Astrocyte (in vitro differentiated cells and primary cell): ENCODE results near the gene STIL. TPM values are rescaled to one million over a fixed set of nuclear protein-coding genes. Genes with fewer than 3 reads are reported as not detected.
"Not testable (repeated sequence)": the region's sequence is repeated elsewhere in the genome, so short reads cannot be mapped to it uniquely, and the experiment has no call there.

Experiments used
- DNase-seq: peaks from one replicate; pipeline ENCODE4 v3.0.0-alpha.2; 2010; ENCODE audit warnings: low read depth
- FAIRE-seq: peaks from 2 replicates; lab custom pipeline; 2011; peaks lifted over from hg19 to GRCh38; lab: Jason Lieb, UNC
- H2AFZ ChIP-seq: 2 replicates; pipeline ENCODE4 v1.6.0; 2012; ENCODE audit warnings: low read depth, low read length, inconsistent platforms
- H3K27ac ChIP-seq: 2 replicates; pipeline ENCODE4 v1.5.1; 2011; ENCODE audit warnings: low read depth, low read length, inconsistent platforms
- H3K27me3 ChIP-seq: 2 replicates; pipeline ENCODE4 v1.6.0; 2011; ENCODE audit warnings: low read length, inconsistent platforms; ENCODE audit not compliant: insufficient read depth
- H3K36me3 ChIP-seq: 2 replicates; pipeline ENCODE4 v1.5.1; 2011; ENCODE audit warnings: low read length, inconsistent platforms; ENCODE audit not compliant: insufficient read depth
- H3K4me1 ChIP-seq: 2 replicates; pipeline ENCODE4 v1.5.1; 2011; ENCODE audit warnings: low read length, inconsistent platforms; ENCODE audit not compliant: insufficient read depth
- H3K4me2 ChIP-seq: 2 replicates; pipeline ENCODE4 v1.6.0; 2012; ENCODE audit warnings: low read length, inconsistent platforms
- H3K4me3 ChIP-seq: 2 replicates; pipeline ENCODE4 v1.5.1; 2011; ENCODE audit warnings: low read depth, mild to moderate bottlenecking, low read length, inconsistent platforms; ENCODE audit not compliant: insufficient read depth
- H3K79me2 ChIP-seq: 2 replicates; pipeline ENCODE4 v1.6.0; 2012; ENCODE audit warnings: mild to moderate bottlenecking, low read length, inconsistent platforms; ENCODE audit not compliant: insufficient read depth
- H3K9ac ChIP-seq: 2 replicates; pipeline ENCODE4 v1.6.0; 2012; ENCODE audit warnings: mild to moderate bottlenecking, low read length, inconsistent platforms
- H3K9me3 ChIP-seq: 2 replicates; pipeline ENCODE4 v1.5.1; 2012; ENCODE audit warnings: low read depth, mild to moderate bottlenecking, low read length, inconsistent platforms; ENCODE audit not compliant: insufficient read depth
- H4K20me1 ChIP-seq: 2 replicates; pipeline ENCODE4 v1.6.0; 2012; ENCODE audit warnings: low read length, inconsistent platforms; ENCODE audit not compliant: insufficient read depth
- H3K27ac Mint-ChIP-seq: one replicate; pipeline ENCODE4 v1.8.0; 2021; ENCODE audit warnings: mild to moderate bottlenecking, mixed read lengths; ENCODE audit not compliant: unreplicated experiment
- H3K27me3 Mint-ChIP-seq: one replicate; pipeline ENCODE4 v1.8.0; 2021; ENCODE audit warnings: low read depth, mixed read lengths; ENCODE audit not compliant: unreplicated experiment
- H3K36me3 Mint-ChIP-seq: one replicate; pipeline ENCODE4 v1.8.0; 2021; ENCODE audit warnings: low read depth, mixed read lengths; ENCODE audit not compliant: unreplicated experiment
- H3K4me1 Mint-ChIP-seq: one replicate; pipeline ENCODE4 v1.8.0; 2021; ENCODE audit warnings: low read depth, mixed read lengths; ENCODE audit not compliant: unreplicated experiment
- H3K4me3 Mint-ChIP-seq: one replicate; pipeline ENCODE4 v1.8.0; 2021; ENCODE audit warnings: mild to moderate bottlenecking, moderate library complexity, mixed read lengths; ENCODE audit not compliant: unreplicated experiment
- H3K9me3 Mint-ChIP-seq: one replicate; pipeline ENCODE4 v1.8.0; 2021; ENCODE audit warnings: mild to moderate bottlenecking, mixed read lengths; ENCODE audit not compliant: unreplicated experiment
- EZH2 ChIP-seq: IDR thresholded peaks from 2 replicates; pipeline ENCODE4 v1.6.1; 2012; ENCODE audit warnings: mild to moderate bottlenecking, low read length, inconsistent platforms; ENCODE audit not compliant: insufficient read depth
- total RNA-seq: library from RNA; stranded (reverse); gene quantifications from 2 replicates; pipeline ENCODE4 v1.2.1, GENCODE V29; 2021
- TF ChIP-seq, protein P1 (sequence below): IDR thresholded peaks from 2 replicates; pipeline ENCODE4 v1.5.1; 2011; ENCODE audit warnings: low read depth, mild to moderate bottlenecking, inconsistent platforms, low read length, moderate library complexity; ENCODE audit not compliant: insufficient read depth

STIL gene
- total RNA-seq, 1 donor from 2014 or later = 8.8 TPM

- H4K20me1 ChIP-seq = no peaks in the 10 kb centered on the region
- H3K4me1 Mint-ChIP-seq = no peaks in the 10 kb centered on the region
- H3K36me3 ChIP-seq = peaks cover 20% of the 10 kb centered on the region
- peaks cover 33% of the 10 kb centered on the region for H3K79me2 ChIP-seq
- FAIRE-seq (no peak), DNase-seq (no peak)
- H3K27me3 Mint-ChIP-seq = no peaks in the 10 kb centered on the region
- TF ChIP-seq EZH2 = no peak
- TF ChIP-seq, protein P1, sequence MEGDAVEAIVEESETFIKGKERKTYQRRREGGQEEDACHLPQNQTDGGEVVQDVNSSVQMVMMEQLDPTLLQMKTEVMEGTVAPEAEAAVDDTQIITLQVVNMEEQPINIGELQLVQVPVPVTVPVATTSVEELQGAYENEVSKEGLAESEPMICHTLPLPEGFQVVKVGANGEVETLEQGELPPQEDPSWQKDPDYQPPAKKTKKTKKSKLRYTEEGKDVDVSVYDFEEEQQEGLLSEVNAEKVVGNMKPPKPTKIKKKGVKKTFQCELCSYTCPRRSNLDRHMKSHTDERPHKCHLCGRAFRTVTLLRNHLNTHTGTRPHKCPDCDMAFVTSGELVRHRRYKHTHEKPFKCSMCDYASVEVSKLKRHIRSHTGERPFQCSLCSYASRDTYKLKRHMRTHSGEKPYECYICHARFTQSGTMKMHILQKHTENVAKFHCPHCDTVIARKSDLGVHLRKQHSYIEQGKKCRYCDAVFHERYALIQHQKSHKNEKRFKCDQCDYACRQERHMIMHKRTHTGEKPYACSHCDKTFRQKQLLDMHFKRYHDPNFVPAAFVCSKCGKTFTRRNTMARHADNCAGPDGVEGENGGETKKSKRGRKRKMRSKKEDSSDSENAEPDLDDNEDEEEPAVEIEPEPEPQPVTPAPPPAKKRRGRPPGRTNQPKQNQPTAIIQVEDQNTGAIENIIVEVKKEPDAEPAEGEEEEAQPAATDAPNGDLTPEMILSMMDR = no peak
- H3K9me3 Mint-ChIP-seq = no peaks in the 10 kb centered on the region
- no peaks in the 10 kb centered on the region for H3K36me3 Mint-ChIP-seq
- no peak overlapping the region for H3K4me2 ChIP-seq
- H3K4me3 Mint-ChIP-seq = no peak overlapping the region
- H3K4me1 ChIP-seq = no peaks in the 10 kb centered on the region
- no peak overlapping the region for H2AFZ ChIP-seq
- no peaks in the 10 kb centered on the region for H3K27me3 ChIP-seq
- H3K4me3 ChIP-seq = no peak overlapping the region
- no peaks in the 10 kb centered on the region for H3K9me3 ChIP-seq
- no peak overlapping the region for H3K27ac ChIP-seq
- H3K27ac Mint-ChIP-seq = no peak overlapping the region
- H3K9ac ChIP-seq = no peak overlapping the region
Measured at GRCh38 chr1:47280142-47280541, 33.8 kb downstream of the STIL start.

DNA sequence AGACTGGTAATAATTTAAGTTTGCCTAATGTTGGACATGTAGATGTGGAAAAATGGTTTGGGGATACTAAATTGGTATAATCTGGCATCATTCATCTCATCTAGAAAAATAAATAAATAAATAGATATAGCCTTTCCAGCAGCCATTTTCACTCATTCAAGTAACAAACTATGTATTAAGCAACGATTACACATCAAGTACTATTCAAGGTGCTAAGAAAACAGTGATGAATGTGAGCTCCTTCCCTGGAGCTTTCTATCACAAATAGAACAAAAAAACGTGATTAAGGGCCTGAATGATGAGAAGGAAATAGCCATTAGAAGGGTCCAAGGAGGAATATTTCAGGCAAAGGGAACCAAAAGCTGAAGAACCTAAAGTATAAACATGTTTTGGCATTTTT, 37.1 kb downstream of the STIL start:
- no peak overlapping the region for H3K4me3 Mint-ChIP-seq
- Histone ChIP-seq H3K79me2 (peaks cover 58% of the 10 kb centered on the region), H3K36me3 (peaks cover 14% of the 10 kb centered on the region)

DNA sequence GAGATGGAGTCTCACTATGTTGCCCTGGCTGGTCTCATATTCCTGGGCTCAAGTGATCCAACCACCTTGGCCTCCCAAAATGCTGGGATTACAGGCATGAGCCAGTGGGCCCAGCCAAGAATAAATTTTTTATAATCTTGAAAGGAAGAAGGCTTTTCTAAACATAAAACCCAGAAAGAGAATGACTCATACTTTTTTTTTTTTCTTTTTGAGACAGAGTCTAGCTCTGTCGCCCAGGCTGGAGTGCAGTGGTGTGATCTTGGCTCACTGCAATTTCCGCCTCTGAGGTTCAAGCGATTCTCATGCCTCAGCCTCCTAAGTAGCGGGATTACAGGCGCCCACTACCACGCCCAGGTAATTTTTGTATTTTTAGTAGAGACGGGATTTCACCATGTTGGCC, 38.1 kb downstream of the STIL start:
- not testable (repeated sequence) for H3K27me3 ChIP-seq, H3K9me3 Mint-ChIP-seq, H3K36me3 Mint-ChIP-seq, FAIRE-seq, H3K27me3 Mint-ChIP-seq, H3K27ac Mint-ChIP-seq, H3K4me3 ChIP-seq, H3K4me1 ChIP-seq, H3K4me2 ChIP-seq, H4K20me1 ChIP-seq, DNase-seq, H3K4me3 Mint-ChIP-seq, H3K27ac ChIP-seq, H2AFZ ChIP-seq, H3K9me3 ChIP-seq, H3K9ac ChIP-seq, H3K4me1 Mint-ChIP-seq
- Histone ChIP-seq H3K79me2 (peaks cover 58% of the 10 kb centered on the region), H3K36me3 (peaks cover 12% of the 10 kb centered on the region)

More for the DNA sequence above, 37.1 kb downstream of the STIL start:
- H4K20me1 ChIP-seq = no peaks in the 10 kb centered on the region
- no peaks in the 10 kb centered on the region for H3K4me1 ChIP-seq
- H3K4me2 ChIP-seq = no peak overlapping the region
- no peaks in the 10 kb centered on the region for H3K27me3 ChIP-seq
- no peaks in the 10 kb centered on the region for H3K9me3 ChIP-seq
- Mint-ChIP-seq H3K9me3 (no peaks in the 10 kb centered on the region), H3K27ac (no peak overlapping the region), H3K36me3 (no peaks in the 10 kb centered on the region), H3K4me1 (no peaks in the 10 kb centered on the region), H3K27me3 (no peaks in the 10 kb centered on the region)
- H3K4me3 ChIP-seq = no peak overlapping the region
- DNase-seq (no peak), FAIRE-seq (no peak)
- no peak overlapping the region for H3K27ac ChIP-seq
- H3K9ac ChIP-seq = no peak overlapping the region
- H2AFZ ChIP-seq = no peak overlapping the region
- TF ChIP-seq, protein P1 = no peak
- TF ChIP-seq EZH2 = no peak

DNA sequence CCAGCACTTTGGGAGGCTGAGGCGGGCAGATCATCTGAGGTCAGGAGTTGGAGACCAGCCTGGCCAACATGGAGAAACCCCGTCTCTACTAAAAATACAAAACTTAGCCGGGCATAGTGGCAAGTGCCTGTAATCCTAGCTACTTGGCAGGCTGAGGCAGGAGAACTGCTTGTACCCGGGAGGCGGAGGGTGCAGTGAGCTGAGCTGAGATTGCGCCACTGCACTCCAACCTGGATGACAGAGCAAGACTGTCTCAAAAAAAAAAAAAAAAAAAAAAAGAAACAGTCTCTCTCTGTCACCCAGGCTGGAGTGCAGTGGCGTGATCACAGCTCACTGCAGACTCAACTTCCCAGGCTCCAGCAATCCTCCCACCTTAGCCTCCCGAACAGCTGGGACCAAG, 48.4 kb downstream of the STIL start:
- not testable (repeated sequence) for H3K9me3 ChIP-seq, H3K27ac ChIP-seq, H3K27ac Mint-ChIP-seq, H4K20me1 ChIP-seq, H3K27me3 ChIP-seq, H3K79me2 ChIP-seq, H2AFZ ChIP-seq, H3K27me3 Mint-ChIP-seq, H3K9me3 Mint-ChIP-seq, H3K4me2 ChIP-seq, H3K36me3 Mint-ChIP-seq, H3K4me1 Mint-ChIP-seq, H3K9ac ChIP-seq, H3K4me3 Mint-ChIP-seq, H3K4me1 ChIP-seq, FAIRE-seq, DNase-seq, H3K4me3 ChIP-seq
- H3K36me3 ChIP-seq = peaks cover 24% of the 10 kb centered on the region
